Measurements from ENCODE around the gene AP1S1. TPM values are rescaled to one million over a fixed set of nuclear protein-coding genes. Genes with fewer than 3 reads are reported as not detected.

Gene AP1S1
- 71.2 and 96.6 TPM in 2 replicates for total RNA-seq

GRCh38 chr7:101153969-101154692 is at the start of gene AP1S1:
AP1S1 (plus strand) TSS chr7:101154476; CDS start chr7:101154515, 39 bp downstream.

GRCh38 chr7:101126651-101127459 is 27.4 kb upstream of the AP1S1 start, which contains the start of gene SERPINE1:
SERPINE1 (plus strand) TSS chr7:101127104; CDS start chr7:101128394, 1,290 bp downstream.

DNA sequence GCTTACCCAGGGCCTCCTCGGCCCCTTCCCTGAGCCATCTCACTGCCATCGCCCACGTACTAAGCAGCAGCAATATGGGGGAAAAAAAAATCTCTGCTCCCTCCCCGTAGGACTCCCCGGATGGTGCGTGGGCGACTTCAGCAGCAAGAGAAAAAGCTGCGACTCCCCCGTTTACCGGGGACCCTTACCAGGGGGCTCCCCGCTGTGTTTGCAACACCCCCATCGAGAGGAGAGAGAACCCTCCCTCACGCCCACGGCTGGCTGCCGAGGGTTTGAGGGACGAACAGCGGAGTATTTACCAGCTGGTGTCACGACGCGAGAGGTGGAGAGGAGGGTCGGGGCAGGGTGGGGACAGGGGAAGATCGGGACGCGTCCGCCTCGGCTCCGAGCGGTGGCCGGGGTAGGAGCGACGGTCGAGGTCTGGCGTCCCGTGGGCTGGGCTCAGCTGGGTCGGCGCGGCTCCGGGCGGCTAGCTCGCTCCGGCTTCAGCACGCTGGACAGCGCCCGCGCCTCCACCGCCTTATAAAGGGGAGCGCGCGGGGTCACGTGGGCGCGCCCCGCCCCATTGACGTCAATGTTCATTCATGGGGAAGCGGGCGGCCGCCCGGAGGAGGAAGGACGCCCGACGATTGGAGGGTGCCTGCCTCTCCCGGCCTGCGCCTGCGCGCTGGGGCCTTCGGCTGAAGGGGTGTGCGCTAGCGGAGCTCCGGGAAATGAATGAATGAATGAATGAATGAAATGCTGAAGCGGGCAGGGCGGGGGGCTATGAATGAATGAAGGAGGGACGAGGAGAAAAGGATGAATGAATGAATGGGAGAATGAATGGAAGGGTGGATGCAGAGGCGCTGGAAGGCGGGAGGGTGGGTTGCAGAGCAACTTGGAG is 11.0 kb downstream of the AP1S1 start, which contains the start of gene VGF:
VGF (minus strand) TSS at position 495 of the 883 bp plus-strand sequence. CDS start 726 bp downstream, outside the sequence.

GRCh38 chr7:101180130-101180755 is 26.0 kb downstream of the AP1S1 start, which contains the start of gene NAT16:
NAT16 (minus strand) TSS chr7:101180293; CDS start chr7:101174807, 5,486 bp downstream.

DNA sequence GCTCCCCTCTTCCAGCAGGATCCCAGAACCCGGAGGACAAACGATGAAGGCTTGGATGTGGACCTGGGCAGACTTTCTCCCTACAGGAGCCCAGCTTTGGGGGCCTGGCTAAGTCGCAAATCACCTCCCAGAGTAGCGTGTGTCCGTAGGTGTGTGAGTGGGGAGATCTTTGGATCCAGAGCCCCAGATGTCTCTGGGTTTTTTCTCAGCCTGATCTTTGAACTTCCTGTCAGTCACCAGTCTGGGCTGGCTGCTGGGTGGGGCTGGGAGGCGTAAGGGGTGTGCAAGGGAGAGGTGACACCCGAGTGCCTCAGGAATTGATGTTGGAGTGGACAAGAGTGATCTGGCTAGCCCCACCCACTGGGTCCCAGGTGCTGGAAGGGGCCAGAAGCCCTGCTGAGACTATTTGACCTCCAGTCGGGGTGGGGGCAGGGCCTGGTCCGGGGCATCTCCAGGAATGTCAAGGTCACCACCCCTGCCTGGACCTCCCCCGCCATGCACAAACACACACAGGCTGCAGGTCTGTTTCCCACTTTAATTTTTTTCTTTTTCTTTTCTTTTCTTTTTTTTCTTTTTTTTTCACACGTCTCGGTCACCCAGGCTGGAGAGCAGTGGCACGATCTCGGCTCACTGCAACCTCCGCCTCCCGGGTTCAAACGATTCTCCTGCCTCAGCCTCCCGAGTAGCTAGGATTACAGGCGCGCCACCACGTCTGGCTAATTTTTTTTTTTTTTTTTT is 46.8 kb downstream of the AP1S1 start, which contains the start of gene MOGAT3:
MOGAT3 (minus strand) TSS at position 175 of the 738 bp plus-strand sequence. CDS start 182 bp downstream, outside the sequence.

Small RNAs within 50 kb of the gene (small RNA-seq; reads per million reads assigned to genes)
- not detected for gene MIR4653

Other genes starting within 250 kb of the AP1S1 start
- gene MUC3A, start 204.9 kb upstream of the AP1S1 start, total RNA-seq: not detected in 2 replicates
- not detected in 2 replicates for gene MUC12, start 184.9 kb upstream of the AP1S1 start, total RNA-seq
- not detected in 2 replicates for gene MUC17, start 134.4 kb upstream of the AP1S1 start, total RNA-seq
- 11.9 and 14.3 TPM in 2 replicates for gene TRIM56, start 69.0 kb upstream of the AP1S1 start, total RNA-seq
- gene SERPINE1, start 27.4 kb upstream of the AP1S1 start, total RNA-seq: 116 and 247 TPM in 2 replicates
- 0.11 TPM in 1 of 2 replicates, not detected in the other for gene VGF, start 11.1 kb downstream of the AP1S1 start, total RNA-seq
- gene NAT16, start 25.8 kb downstream of the AP1S1 start, total RNA-seq: 0.11 TPM in 1 of 2 replicates, not detected in the other
- not detected in 2 replicates for gene MOGAT3, start 46.6 kb downstream of the AP1S1 start, total RNA-seq
- 46.4 and 59.1 TPM in 2 replicates for gene PLOD3, start 63.1 kb downstream of the AP1S1 start, total RNA-seq
- 66.9 and 72.4 TPM in 2 replicates for gene ZNHIT1, start 63.7 kb downstream of the AP1S1 start, total RNA-seq
- 1.7 and 2.0 TPM in 2 replicates for gene CLDN15, start 83.3 kb downstream of the AP1S1 start, total RNA-seq
- gene FIS1, start 90.6 kb downstream of the AP1S1 start, total RNA-seq: 120 and 154 TPM in 2 replicates
- gene IFT22, start 167.3 kb downstream of the AP1S1 start, total RNA-seq: 39.1 and 39.5 TPM in 2 replicates
- gene COL26A1, start 208.4 kb downstream of the AP1S1 start, total RNA-seq: 0.13 and 0.22 TPM in 2 replicates